ENCODE data around the gene EGFLAM.

GRCh38 chr5:38478166-38478565, 219.8 kb downstream of the EGFLAM start:
- TF ChIP-seq CTCF (IDR thresholded peaks at IDR 0.05) (no peak), EP300 (IDR thresholded peaks at IDR 0.05) (no peak), POLR2AphosphoS5 (IDR thresholded peaks at IDR 0.05) (no peak)

Measured in esophagus muscularis mucosa (tissue), 4 donors.